ENCODE data around the gene SLC1A4. TPM values are rescaled to one million over a fixed set of nuclear protein-coding genes. Genes with fewer than 3 reads are reported as not detected.

The SLC1A4 gene
- polyA plus RNA-seq, 3 donors: 3.2 to 4.5 (median 4.4) TPM

DNA sequence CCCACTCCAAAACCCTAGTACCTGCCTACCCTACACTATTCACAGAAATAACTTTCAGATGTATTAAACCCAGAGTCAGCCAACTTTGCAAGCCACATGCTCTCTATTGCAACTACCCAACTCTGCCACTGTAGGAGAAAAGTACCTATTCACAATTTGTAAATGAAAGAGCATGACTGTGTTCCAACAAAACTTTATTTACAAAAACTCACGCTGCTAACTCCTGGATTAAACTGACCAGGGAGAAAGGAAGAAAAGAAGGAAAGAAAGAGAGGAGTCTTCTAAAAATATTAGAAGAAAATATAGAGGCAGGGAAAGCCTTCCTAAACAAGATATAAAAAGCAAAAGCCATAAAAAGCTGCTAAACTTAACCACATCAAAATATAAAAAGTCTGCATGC is 24.6 kb downstream of the SLC1A4 start:
- Mint-ChIP-seq H3K9me3 (no peaks in the 10 kb centered on the region), H3K36me3 (peaks cover 41 to 67% of the 10 kb centered on the region in 2 donors), H3K4me1 (peaks cover 28% of the 10 kb centered on the region), H3K27ac (no peak overlapping the region), H3K27me3 (ENCODE audit: low read depth in 3 of 3) (peaks cover 0 to 1% (median 1%) of the 10 kb centered on the region in 3 donors), H3K4me3 (no peak overlapping the region)
- Histone ChIP-seq H3K4me1 (ENCODE audit: control insufficient read depth in 1 of 2, insufficient read depth in 2 of 2, low read length in 2 of 2) (peaks cover 26 to 30% of the 10 kb centered on the region in 2 donors), H3K79me2 (ENCODE audit: insufficient read depth, low read length) (peaks cover 6% of the 10 kb centered on the region), H3K36me3 (replicated peaks in 1 of 2; ENCODE audit: control insufficient read depth in 1 of 2, insufficient read depth in 2 of 2, low read length in 2 of 2) (peaks cover 14 to 40% of the 10 kb centered on the region in 2 donors), H3K4me2 (replicated peaks; ENCODE audit: extremely low read depth, low read length, poor library complexity, severe bottlenecking) (no peak overlapping the region), H4K20me1 (ENCODE audit: insufficient read depth, low read length) (no peaks in the 10 kb centered on the region), H3K4me3 (replicated peaks in 1 of 3; ENCODE audit: low read depth in 2 of 3, low read length in 3 of 3) (no peak overlapping the region), H3K9me3 (replicated peaks in 1 of 2; ENCODE audit: control insufficient read depth in 1 of 2, insufficient read depth in 1 of 2, low read length in 2 of 2) (no peaks in the 10 kb centered on the region), H2AFZ (ENCODE audit: insufficient read depth, low read depth, low read length, poor library complexity, severe bottlenecking) (no peak overlapping the region), H3K27ac (ENCODE audit: low read depth in 1 of 2, low read length in 2 of 2) (no peak overlapping the region), H3K27me3 (ENCODE audit: control insufficient read depth in 2 of 2, insufficient read depth in 2 of 2, low read length in 2 of 2) (no peaks in the 10 kb centered on the region), H3K9ac (ENCODE audit: insufficient read depth, low read length, poor library complexity, severe bottlenecking) (no peak overlapping the region)
- DNase-seq: no peak
- no CpG with 5 or more reads among the region's 1 CpG for WGBS (ENCODE audit: insufficient coverage)
- TF ChIP-seq CTCF (IDR thresholded peaks at IDR 0.05): no peak
- intact Hi-C loops (cut with micrococcal nuclease): no loop called here

GRCh38 chr2:65015731-65016130 is 26.5 kb downstream of the SLC1A4 start:
- H3K9me3 ChIP-seq (replicated peaks in 1 of 2; ENCODE audit: control insufficient read depth in 1 of 2, insufficient read depth in 1 of 2, low read length in 2 of 2): no peaks in the 10 kb centered on the region
- peaks cover 0 to 1% (median 1%) of the 10 kb centered on the region in 3 donors for H3K27me3 Mint-ChIP-seq (ENCODE audit: low read depth in 3 of 3)

More at GRCh38 chr2:65015731-65016130, 26.5 kb downstream of the SLC1A4 start:
- H3K27ac Mint-ChIP-seq: no peak overlapping the region
- no peaks in the 10 kb centered on the region for H4K20me1 ChIP-seq (ENCODE audit: insufficient read depth, low read length)
- no peak for TF ChIP-seq CTCF (IDR thresholded peaks at IDR 0.05)
- peaks cover 40 to 67% of the 10 kb centered on the region in 2 donors for H3K36me3 Mint-ChIP-seq
- H3K27me3 ChIP-seq (ENCODE audit: control insufficient read depth in 2 of 2, insufficient read depth in 2 of 2, low read length in 2 of 2): no peaks in the 10 kb centered on the region
- no peak overlapping the region for H3K4me3 Mint-ChIP-seq
- no peaks in the 10 kb centered on the region for H3K9me3 Mint-ChIP-seq
- H3K79me2 ChIP-seq (ENCODE audit: insufficient read depth, low read length): peaks cover 12% of the 10 kb centered on the region
- H2AFZ ChIP-seq (ENCODE audit: insufficient read depth, low read depth, low read length, poor library complexity, severe bottlenecking): no peak overlapping the region
- peaks cover 40% of the 10 kb centered on the region for H3K4me1 Mint-ChIP-seq
- peaks cover 10 to 38% of the 10 kb centered on the region in 2 donors for H3K36me3 ChIP-seq (replicated peaks in 1 of 2; ENCODE audit: control insufficient read depth in 1 of 2, insufficient read depth in 2 of 2, low read length in 2 of 2)
- DNase-seq: no peak
- no peak overlapping the region for H3K4me2 ChIP-seq (replicated peaks; ENCODE audit: extremely low read depth, low read length, poor library complexity, severe bottlenecking)
- H3K27ac ChIP-seq (ENCODE audit: low read depth in 1 of 2, low read length in 2 of 2): no peak overlapping the region
- no peak overlapping the region for H3K9ac ChIP-seq (ENCODE audit: insufficient read depth, low read length, poor library complexity, severe bottlenecking)
- H3K4me1 ChIP-seq (ENCODE audit: control insufficient read depth in 1 of 2, insufficient read depth in 2 of 2, low read length in 2 of 2): peaks cover 37 to 43% of the 10 kb centered on the region in 2 donors
- WGBS (ENCODE audit: insufficient coverage): 100% methylated on average over 1 of the region's 5 CpGs
- H3K4me3 ChIP-seq (replicated peaks in 1 of 3; ENCODE audit: low read depth in 2 of 3, low read length in 3 of 3): no peak overlapping the region
- intact Hi-C loops (cut with micrococcal nuclease): no loop called here
